ENCODE measurements around the gene RPN2.

GRCh38 chr20:37260923-37261322 is 81.8 kb downstream of the RPN2 start:
- TF ChIP-seq BHLHE40 (IDR thresholded peaks at IDR 0.05; ENCODE audit: borderline replicate concordance) (no peak), FOXM1 (IDR thresholded peaks at IDR 0.05; ENCODE audit: borderline replicate concordance) (no peak), ARNT (IDR thresholded peaks at IDR 0.05) (no peak), ZNF384 (IDR thresholded peaks at IDR 0.05) (no peak), FOXA1 (IDR thresholded peaks at IDR 0.05) (no peak)

All from HEK293T (cell line).